Panc1 (cell line): ENCODE data around the gene BCL2. TPM values are rescaled to one million over a fixed set of nuclear protein-coding genes. Genes with fewer than 3 reads are reported as not detected.

Source experiments
- ATAC-seq: fragments of 200-7000 bp; cut with Tn5 transposase; 2 replicates; pipeline ENCODE4 v1.9.1; 2020; ENCODE audit warnings: mild to moderate bottlenecking, moderate library complexity
- BruUV-seq: library from RNA; stranded (reverse); fragments of 400-500 nt; replicated peaks from 2 replicates; lab custom pipeline; 2021; lab: Mats Ljungman, UMichigan
- CTCF ChIA-PET: fragments of 300-600 bp; sonication (Branson Sonifier 250); formaldehyde crosslinking; loops from one replicate; lab custom pipeline; 2022; ENCODE audit warnings: antibody characterized with exemption; lab: Charles Lee
- POLR2A ChIA-PET: fragments of 300-600 bp; sonication (Branson Sonifier 250); formaldehyde crosslinking; loops from one replicate; lab custom pipeline; 2022; ENCODE audit warnings: antibody characterized with exemption; lab: Charles Lee
- DNase-seq: peaks from one replicate; pipeline ENCODE4 v3.0.0-alpha.2; 2010; ENCODE audit warnings: low read depth, low spot score
- H3K27ac ChIP-seq: 2 replicates; pipeline ENCODE4 v1.5.1; 2011; ENCODE audit warnings: mild to moderate bottlenecking, low read length, inconsistent platforms
- H3K27me3 ChIP-seq: fragments of 200-500 bp; sonication (Bioruptor generic); 2 replicates; pipeline ENCODE4 v1.6.0; 2014; ENCODE audit warnings: low read length, inconsistent platforms; ENCODE audit not compliant: control insufficient read depth, insufficient read depth
- H3K36me3 ChIP-seq: fragments of 200-500 bp; sonication (Bioruptor generic); 2 replicates; pipeline ENCODE4 v1.5.1; 2014; ENCODE audit warnings: inconsistent platforms, mild to moderate bottlenecking, low read length, moderate library complexity; ENCODE audit not compliant: control insufficient read depth, insufficient read depth
- H3K4me1 ChIP-seq: 2 replicates; pipeline ENCODE4 v1.5.1; 2011; ENCODE audit warnings: inconsistent platforms, mild to moderate bottlenecking, low read length, moderate library complexity; ENCODE audit not compliant: control insufficient read depth, insufficient read depth
- H3K4me3 ChIP-seq, 2 experiments: 2 replicates each; pipeline ENCODE4 v1.5.1; 2011 to 2012; ENCODE audit warnings: low read depth in 2 of 2, low read length in 2 of 2, mild to moderate bottlenecking in 2 of 2, inconsistent platforms in 1 of 2, moderate library complexity in 1 of 2
- H3K9me3 ChIP-seq: fragments of 200-500 bp; sonication (Bioruptor generic); 2 replicates; pipeline ENCODE4 v1.5.1; 2014; ENCODE audit warnings: low read depth, mild to moderate bottlenecking, inconsistent platforms, low read length, moderate library complexity; ENCODE audit not compliant: control insufficient read depth, insufficient read depth
- POLR2AphosphoS5 ChIP-seq: IDR thresholded peaks from 2 replicates; pipeline ENCODE4 v1.6.1; 2012; ENCODE audit warnings: mild to moderate bottlenecking, low read depth, low read length, moderate library complexity
- SIN3A ChIP-seq: IDR thresholded peaks from 2 replicates; pipeline ENCODE4 v1.6.1; 2012; ENCODE audit warnings: low read depth, mild to moderate bottlenecking, low read length, moderate library complexity, borderline replicate concordance; ENCODE audit not compliant: insufficient read depth
- TCF7L2 ChIP-seq: IDR thresholded peaks from 2 replicates; pipeline ENCODE4 v1.6.1; 2011; ENCODE audit warnings: mild to moderate bottlenecking, low read depth, low read length, inconsistent platforms
- in situ Hi-C: cut with HindIII; loops from 2 replicates; pipeline ENCODE4 v1.10.0; 2016; ENCODE audit warnings: low sequenced_read_pairs, low pct_unique_long_range_greater_than_20kb
- intact Hi-C: fragments of 100-400 bp; cut with micrococcal nuclease; formaldehyde crosslinking; loops from one replicate; pipeline ENCODE4 v1.10.0; 2022; ENCODE audit not compliant: unreplicated experiment
- total RNA-seq: library from RNA; stranded (reverse); gene quantifications from one replicate; pipeline ENCODE4 v1.2.1, GENCODE V29; 2021; ENCODE audit not compliant: unreplicated experiment
- TF ChIP-seq, protein P1 (sequence below): fragments of 450-650 bp; IDR thresholded peaks from 2 replicates; pipeline ENCODE4 v1.5.1; 2017; ENCODE audit warnings: mild to moderate bottlenecking
- TF ChIP-seq, protein P2 (sequence below), 2 experiments: IDR thresholded peaks; 2 replicates each; pipeline ENCODE4 v1.6.1; 2011 to 2012; ENCODE audit warnings: low read depth in 2 of 2, control low read depth in 1 of 2, low read length in 1 of 2, mild to moderate bottlenecking in 1 of 2, moderate library complexity in 1 of 2; ENCODE audit not compliant: insufficient read depth in 1 of 2

BCL2 gene
- total RNA-seq, 1 experiment from 2014 or later, result 0.72 TPM

DNA sequence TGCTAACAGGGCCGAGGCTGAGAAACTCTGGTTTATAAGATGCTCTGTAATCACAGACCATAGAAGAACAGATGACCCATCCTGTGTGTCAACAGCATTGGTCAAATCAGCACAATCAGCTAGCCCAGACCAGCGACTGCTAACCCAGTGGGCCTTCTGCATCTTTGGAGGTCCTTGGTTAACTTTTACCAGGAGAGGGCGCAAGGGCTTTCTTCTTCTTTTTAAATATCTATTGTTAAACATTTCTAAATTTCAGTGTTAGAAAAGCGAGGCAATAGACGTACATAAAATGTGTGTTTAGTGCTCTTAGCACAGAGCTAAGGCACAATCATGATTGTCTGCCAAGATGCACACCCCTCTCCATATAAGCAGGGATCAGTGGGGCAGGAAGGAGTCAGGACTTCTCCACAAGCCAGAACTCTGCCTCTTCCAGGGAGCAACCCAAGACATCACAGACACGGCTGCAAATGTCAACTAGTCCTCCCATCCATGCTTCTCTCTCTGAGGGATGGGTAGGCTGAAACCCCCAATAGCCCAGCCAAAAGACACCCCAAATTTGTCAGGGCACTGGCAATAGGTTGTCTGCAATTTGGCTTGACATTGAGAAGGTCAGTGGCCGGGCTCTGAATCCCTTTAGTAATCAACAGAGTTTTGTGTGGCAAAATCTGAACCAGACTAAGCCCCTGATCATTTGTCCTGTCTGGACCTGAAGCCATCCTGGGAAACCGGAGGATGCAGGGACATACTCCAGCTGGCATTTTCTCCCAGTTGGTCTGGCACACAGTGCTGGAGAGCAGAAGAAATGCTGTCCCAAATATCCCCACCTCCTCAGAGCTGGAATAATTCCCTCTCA, 188.2 kb downstream of the BCL2 start:
- H3K4me3 ChIP-seq, result no peak overlapping the region
- no peak overlapping the region for H3K27ac ChIP-seq
- ChIA-PET POLR2A (no interaction called here), CTCF (interaction anchor here (1.0 kb wide), 1 partner anchor 17 kb away, joined by 3 read pairs; no protein-coding TSS in a partner anchor)
- H3K4me1 ChIP-seq, result no peaks in the 10 kb centered on the region
- no peaks in the 10 kb centered on the region for H3K27me3 ChIP-seq
- BruUV-seq, result no TSS peak
- no peaks in the 10 kb centered on the region for H3K9me3 ChIP-seq
- ATAC-seq, result no peak
- H3K36me3 ChIP-seq, result no peaks in the 10 kb centered on the region
- no peak for TF ChIP-seq TCF7L2
- TF ChIP-seq, protein P1, sequence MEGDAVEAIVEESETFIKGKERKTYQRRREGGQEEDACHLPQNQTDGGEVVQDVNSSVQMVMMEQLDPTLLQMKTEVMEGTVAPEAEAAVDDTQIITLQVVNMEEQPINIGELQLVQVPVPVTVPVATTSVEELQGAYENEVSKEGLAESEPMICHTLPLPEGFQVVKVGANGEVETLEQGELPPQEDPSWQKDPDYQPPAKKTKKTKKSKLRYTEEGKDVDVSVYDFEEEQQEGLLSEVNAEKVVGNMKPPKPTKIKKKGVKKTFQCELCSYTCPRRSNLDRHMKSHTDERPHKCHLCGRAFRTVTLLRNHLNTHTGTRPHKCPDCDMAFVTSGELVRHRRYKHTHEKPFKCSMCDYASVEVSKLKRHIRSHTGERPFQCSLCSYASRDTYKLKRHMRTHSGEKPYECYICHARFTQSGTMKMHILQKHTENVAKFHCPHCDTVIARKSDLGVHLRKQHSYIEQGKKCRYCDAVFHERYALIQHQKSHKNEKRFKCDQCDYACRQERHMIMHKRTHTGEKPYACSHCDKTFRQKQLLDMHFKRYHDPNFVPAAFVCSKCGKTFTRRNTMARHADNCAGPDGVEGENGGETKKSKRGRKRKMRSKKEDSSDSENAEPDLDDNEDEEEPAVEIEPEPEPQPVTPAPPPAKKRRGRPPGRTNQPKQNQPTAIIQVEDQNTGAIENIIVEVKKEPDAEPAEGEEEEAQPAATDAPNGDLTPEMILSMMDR, result peak; percentile 57
- in situ Hi-C loops (no loop called here), intact Hi-C loops (loop anchor here (2.0 kb wide), 1 partner anchor 191 kb away; no protein-coding TSS in a partner anchor)
- DNase-seq, result no peak

DNA sequence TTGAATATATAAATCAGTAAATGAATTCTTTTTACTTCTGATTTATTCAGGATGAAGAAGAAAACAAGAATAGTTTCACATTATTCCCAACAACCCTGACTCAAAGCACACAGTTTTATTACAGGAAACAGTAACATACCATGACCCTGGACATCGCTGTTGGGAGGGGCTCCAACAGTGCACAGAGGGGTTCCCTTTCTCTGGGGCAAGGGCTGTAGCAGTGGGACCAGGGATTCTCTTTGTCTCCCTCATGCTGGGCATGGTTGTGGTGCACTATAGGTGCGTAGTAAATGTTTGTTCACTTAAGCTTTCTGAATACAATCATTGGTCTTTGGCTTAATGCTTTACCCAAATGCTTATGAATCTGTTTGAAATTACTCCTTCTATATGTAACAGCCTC, 189.4 kb downstream of the BCL2 start:
- TF ChIP-seq POLR2AphosphoS5 (no peak), SIN3A (no peak), TCF7L2 (no peak)
- TF ChIP-seq, protein P2, sequence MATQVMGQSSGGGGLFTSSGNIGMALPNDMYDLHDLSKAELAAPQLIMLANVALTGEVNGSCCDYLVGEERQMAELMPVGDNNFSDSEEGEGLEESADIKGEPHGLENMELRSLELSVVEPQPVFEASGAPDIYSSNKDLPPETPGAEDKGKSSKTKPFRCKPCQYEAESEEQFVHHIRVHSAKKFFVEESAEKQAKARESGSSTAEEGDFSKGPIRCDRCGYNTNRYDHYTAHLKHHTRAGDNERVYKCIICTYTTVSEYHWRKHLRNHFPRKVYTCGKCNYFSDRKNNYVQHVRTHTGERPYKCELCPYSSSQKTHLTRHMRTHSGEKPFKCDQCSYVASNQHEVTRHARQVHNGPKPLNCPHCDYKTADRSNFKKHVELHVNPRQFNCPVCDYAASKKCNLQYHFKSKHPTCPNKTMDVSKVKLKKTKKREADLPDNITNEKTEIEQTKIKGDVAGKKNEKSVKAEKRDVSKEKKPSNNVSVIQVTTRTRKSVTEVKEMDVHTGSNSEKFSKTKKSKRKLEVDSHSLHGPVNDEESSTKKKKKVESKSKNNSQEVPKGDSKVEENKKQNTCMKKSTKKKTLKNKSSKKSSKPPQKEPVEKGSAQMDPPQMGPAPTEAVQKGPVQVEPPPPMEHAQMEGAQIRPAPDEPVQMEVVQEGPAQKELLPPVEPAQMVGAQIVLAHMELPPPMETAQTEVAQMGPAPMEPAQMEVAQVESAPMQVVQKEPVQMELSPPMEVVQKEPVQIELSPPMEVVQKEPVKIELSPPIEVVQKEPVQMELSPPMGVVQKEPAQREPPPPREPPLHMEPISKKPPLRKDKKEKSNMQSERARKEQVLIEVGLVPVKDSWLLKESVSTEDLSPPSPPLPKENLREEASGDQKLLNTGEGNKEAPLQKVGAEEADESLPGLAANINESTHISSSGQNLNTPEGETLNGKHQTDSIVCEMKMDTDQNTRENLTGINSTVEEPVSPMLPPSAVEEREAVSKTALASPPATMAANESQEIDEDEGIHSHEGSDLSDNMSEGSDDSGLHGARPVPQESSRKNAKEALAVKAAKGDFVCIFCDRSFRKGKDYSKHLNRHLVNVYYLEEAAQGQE (IDR thresholded peaks at IDR 0.05; ENCODE audit: insufficient read depth in 1 of 2, low read depth in 2 of 2, low read length in 1 of 2), result no peak
- TF ChIP-seq, protein P1, result no peak
- H3K27ac ChIP-seq, result no peak overlapping the region
- no peaks in the 10 kb centered on the region for H3K4me1 ChIP-seq
- no peaks in the 10 kb centered on the region for H3K9me3 ChIP-seq
- ChIA-PET CTCF (no interaction called here), POLR2A (no interaction called here)
- H3K36me3 ChIP-seq, result no peaks in the 10 kb centered on the region
- ATAC-seq (no peak), DNase-seq (no peak)
- H3K27me3 ChIP-seq, result no peaks in the 10 kb centered on the region
- intact Hi-C loops (loop anchor here (2.0 kb wide), 1 partner anchor 193 kb away; no protein-coding TSS in a partner anchor), in situ Hi-C loops (no loop called here)
- no TSS peak for BruUV-seq
- H3K4me3 ChIP-seq, result no peak overlapping the region
